SIG-M5 (cell line): ENCODE data around the gene UBE2E1.

Source experiments
- DNase-seq: peaks from one replicate; lab custom pipeline; 2025; lab: John Stamatoyannopoulos, UW

UBE2E1 gene

DNA sequence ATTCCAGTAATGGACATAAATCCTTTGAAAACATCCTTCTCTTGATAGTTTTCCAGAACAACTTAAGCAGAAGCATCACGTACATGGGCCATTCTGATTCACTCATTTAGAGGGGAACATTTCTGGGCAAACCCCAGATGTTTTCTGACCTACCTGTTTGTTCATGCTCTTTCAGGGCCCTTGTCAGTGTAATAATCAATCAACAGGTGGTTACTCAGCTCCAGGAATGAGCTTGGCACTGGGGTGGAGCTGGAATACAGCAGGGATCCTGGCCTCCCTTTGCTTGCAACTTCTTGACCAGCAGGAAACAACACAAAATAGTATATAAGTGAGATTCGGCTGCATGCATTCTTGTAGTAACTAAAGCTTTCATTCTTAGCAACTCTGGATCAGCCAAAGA lies 9.2 kb upstream of the UBE2E1 start:
- no peak for DNase-seq

DNA sequence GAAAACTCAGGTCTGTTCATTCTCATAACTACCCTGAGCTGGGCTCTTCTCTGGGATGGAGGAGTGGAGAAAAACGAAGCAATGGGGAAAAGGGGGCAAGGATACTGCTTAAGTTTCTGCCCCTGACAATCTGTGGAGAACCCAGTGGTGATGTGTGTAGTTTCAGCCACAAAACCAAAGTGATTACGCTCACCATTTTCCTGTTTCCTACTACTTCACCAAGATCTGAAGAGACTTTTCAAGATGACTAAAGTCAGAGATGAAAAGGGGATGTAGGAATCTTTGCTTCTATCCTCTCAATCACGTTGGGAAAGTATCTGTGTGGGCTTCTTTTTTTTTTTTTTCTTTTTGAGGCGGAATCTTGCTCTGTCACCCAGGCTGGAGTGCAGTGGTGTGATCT lies 8.3 kb upstream of the UBE2E1 start:
- no peak for DNase-seq

DNA sequence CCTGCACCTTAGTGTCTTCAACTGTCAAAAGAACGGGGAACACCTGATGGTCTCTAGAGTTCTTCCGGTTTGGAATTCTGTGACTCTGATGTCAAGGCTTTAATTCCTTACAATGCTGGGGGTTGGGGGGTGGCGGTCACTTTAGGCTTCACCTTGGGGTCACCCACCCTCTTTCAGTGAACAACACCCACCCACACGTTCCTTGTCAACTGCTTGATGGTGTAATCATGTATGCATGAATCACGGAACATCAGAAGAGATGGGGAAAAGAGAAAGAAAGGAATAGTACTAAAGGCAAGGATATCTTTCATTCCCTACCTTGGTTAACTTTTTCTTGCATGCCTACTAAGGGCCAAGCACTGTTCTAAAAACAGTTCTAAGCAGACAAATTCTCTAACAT lies 7.3 kb upstream of the UBE2E1 start:
- no peak for DNase-seq

DNA sequence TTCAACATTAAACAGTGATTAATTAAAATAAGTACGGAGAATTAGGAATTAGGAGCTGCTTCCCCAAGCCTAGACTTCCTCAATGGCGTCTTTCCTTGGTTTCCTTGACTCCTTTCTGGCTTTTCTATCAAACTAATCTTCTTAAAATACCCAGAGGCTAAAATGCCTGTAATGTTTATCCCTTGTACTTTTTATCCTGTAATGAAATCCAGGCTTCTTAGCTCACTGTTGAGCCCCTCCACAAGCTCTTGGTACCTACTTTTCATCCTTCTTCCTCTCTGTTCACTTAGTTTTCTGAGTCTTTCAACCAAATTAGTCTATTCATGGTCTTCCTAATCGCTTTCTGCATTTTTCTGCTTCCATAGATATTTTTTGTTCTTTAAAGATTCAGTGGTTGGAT lies 6.9 kb upstream of the UBE2E1 start:
- DNase-seq, result no peak

DNA sequence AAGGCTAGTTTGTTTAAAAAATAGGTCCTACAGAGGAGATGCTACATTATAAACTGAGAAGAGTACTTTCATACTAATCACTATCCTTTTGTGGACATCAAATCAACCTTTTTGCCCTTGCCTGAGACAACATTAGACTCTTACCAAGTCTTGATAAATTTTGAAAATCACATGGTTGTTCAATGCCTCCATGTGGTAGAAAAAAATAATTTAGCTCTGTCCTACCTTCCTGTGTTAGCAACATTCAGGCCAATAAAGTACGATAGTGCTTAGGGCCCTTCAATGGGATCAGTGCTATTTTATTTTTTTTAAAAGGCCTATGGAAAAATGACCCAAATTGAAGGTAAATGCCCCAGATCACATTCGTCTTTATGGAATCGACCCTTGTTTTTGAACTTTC lies 5.0 kb upstream of the UBE2E1 start:
- no peak for DNase-seq

DNA sequence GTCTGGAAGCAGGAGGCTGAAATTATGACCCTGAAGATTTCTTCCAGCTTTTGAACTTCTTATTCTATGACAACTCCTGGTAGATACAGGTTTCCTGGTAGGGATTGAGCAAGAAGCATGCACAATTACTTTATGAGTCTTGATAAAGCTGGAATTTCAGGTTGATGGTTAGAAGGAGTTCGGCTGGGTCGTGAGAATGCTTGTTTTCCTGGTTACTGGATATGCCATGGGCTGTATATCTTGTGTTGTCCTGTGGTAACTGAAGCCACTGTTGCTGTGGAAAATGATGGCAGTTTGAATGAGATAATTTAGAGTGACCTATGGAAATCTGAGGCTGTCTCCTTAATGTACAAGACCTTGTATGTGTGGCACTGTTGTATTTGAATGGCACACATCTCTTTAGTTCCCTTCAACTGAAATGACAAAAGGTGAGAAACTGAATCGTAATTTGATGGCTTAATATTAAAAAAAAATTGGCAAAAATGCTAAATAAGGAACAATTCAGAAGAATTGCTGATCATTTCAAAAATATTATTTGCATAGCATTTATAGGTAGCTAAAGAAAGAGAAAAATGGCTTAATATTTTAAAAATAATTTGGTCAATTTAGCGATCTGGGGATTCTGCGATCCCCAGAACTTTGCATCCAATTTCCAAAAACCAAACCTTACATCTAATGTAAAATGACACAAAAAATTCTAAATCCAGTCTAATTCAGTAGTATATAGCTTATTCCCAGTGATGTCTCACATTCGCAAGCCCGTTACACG lies 1.1 kb upstream of the UBE2E1 start:
- DNase-seq, result no peak

DNA sequence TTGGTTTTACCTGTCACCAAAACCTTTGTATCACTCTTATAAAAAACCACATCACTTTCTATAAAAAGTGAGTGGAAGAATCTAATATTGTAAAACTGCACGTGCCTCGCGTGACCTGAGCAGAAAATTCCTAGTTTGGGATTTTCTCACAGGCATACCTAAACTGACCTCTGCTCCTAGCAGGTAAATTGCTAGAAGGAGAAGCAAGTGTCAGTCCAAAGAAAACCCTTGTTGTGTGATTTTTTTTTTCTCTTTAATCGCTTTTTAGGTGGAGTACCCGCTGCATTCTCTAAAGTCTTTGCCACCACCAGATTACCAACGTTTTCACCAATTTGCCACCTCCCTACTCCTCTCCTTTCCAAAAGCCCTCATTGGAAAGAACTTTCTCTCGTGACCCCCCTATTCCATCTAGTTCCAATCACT lies 534 bp upstream of the UBE2E1 start:
- DNase-seq, result no peak

DNA sequence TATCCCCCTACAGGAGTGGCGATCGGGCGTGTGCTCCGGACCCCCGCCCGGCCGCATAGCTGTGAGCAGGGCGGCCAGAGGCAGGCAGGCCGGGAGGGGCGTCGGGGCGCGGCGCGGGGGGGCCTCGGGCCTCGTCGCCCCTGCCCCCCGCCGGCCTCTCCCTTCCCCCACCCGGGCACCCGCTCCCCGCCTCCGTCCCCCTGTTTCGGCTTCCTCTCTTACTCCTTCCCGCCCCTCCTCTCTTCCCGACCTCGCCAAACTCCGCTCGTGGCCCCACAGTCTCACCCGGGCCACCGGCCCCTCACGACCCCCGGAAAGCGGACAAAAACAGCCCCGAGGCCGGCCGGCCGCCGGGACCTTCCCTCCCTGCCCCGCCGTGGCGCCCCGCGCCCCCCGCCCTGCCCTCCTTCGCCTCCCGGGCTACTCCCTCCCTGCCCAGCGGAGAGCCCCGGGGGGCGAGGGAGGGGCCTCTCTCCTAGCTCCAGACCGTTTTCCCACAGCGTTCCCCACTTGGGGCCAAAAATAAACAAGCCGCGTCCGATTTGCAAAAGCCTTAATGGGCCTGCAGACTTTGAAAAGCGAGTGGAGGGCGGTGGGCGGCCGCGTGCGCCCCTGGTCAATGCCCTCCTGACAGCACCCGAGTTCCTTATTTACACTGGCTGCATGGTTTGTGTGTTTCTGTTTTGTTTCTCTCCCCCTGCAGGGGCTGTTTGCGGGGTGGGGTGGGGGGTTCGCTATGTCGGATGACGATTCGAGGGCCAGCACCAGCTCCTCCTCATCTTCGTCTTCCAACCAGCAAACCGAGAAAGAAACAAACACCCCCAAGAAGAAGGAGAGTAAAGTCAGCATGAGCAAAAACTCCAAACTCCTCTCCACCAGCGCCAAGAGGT lies 1.0 kb downstream of the UBE2E1 start:
- no peak for DNase-seq

DNA sequence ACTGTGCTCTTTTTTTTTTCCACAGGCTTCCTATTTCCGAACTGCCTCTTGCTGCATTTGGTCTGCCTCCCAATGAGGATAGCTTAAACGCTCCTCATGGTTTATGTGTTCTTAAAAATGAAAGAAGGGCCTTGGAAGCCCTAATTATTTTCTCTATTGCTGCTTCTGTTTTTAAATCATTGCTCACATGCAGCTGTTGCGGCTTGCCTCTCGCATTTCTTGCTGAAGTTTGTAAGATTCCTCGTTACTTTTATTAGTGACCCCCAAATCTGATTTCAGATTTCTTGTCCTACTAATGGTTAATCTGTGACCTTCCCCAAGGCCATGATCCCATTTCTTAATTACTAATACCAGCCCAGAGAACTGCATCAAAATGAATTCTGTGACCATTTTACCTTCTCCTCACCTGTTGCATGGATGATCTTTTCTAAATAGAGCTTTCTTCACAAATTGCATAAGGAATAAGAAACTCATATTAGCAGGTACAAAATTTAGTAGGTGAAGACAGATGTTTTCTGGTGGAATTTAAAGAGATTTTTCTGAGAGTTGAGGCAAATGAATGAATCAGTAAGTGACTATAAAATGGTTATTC lies 1.8 kb downstream of the UBE2E1 start:
- no peak for DNase-seq

DNA sequence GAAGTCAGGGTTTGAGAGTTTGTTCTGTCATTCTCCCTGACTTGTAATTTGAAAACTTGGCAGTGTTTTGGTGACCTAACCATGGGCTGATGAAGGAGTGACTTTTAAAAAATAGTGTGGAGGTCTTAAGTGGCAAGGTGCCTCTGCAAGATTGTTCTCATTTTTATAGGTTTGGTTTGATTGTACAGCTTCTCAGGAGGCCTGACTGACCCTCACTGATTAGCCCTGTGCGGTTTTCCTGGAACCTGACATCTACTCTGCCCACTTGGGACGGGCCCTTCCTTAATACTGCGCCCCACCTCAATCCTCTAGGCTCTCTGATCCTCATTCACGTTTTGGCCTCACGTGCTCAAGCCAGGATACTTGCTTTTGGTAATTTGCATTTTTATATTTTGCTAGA lies 2.8 kb downstream of the UBE2E1 start:
- DNase-seq, result no peak

DNA sequence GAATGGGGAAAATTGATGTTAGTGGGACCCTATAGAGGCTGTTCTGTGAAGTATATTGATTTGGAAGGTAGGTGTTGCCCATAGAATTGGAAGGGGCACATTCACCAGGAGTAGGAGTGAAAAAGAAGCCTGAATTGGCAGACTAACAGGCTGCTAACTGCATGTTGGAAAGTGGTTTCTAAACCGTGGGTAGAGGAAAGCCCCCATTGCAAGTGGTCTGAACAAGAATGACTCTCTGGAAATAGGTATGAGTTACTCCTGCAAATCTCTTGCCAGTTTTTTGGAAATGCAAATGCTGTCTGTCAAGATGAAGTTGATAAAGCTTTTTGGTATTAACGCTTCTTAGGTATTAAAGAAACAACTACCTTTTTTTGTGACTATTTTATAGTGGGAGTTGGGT lies 3.5 kb downstream of the UBE2E1 start:
- DNase-seq, result no peak

DNA sequence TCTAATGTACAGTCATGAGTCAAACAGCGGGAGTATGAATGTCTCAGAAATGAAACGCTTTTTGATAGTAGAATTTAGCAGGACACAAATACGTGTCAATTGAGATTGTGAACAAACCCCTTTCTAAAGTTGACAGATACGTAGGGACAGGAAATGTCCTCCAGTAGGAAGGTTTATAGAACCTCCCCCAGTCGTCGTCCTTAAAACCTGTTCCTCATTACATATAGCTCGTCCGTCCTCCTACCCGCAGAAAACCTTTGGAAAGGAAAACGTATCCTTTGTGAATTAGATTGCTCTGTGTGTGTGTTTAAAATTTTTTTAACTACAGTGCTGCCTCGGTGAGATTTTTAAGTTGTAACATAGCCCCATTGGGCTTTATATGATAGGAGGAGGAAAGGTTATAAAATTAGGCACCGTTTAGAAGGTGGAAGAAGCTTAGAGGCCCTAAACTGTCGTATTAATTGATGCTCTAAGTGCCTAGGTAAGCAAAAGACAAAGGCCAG lies 4.1 kb downstream of the UBE2E1 start:
- DNase-seq, result no peak

DNA sequence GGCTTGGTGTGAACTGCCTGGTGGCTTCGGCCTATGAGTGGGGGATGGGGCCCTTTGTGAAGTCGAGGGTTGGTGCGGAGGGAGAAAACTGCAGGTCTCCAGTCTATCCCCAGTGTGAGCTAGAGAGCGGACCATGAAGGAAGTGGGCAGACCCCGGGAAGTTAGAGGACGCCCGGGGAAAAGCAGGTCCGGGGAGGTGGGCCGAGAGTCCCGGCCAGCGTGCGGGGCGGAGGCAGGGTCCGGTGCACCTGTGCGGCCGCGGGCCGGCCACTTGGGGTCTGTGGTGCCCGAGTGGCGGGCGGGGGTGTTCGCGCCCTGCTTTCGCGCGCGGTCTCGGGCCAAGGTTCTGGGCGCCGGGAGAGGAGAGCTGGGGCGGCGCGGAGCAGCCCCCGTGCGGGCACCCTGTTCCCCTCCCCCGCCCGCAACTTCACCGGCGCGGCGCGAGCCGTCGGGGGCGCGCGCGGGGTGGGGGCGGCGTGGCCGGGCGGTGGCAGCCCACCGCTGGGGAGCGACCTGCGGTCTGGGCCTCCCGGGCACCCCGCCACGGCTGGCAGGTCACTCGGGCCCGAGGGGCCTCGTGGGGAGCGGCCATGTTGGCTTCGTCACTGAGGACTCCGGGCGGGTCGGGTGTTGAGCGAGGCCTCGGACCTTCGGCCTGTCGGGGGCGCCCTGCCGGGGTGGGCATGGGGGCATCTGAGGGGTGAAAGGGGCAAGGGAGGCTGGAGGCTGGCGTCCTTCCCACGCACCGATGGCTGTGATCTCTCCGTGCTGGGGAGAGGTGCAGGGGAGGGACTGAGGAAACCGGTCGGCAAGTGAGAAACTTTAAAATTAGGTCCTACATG lies 4.8 kb downstream of the UBE2E1 start:
- no peak for DNase-seq

DNA sequence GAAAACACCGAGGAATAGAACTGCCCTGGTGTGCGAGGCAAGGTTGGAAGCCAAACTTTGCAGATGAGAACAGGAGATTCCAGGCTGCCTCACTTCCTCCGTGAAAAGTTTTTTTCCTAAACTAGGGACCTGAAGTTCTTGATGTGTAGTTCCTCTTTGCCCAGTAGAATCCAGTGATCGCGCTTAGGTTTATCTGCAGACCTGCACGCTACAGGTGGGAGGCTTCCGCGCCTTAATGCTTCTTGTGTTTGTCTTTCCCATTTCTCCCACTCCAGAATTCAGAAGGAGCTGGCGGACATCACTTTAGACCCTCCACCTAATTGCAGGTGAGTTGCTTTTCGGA lies 5.4 kb downstream of the UBE2E1 start:
- DNase-seq, result no peak

DNA sequence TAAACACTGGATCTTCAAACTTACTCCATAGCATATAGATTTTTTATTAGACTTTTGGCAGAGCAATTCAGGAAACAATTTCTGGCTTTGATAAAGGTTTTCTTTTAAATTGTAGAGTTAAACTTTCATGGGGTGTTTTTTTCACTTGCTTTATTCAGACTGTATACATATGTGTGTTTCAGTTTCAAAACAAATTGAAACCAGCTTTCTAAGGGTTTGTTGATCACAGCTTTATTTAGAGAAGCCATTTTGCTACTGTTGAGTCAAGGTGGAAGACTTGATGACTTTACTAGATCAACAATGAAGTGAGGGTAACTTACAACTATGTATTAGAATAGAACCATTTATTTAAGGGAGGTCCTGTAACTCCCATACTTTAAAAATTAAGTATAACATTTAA lies 6.2 kb downstream of the UBE2E1 start:
- DNase-seq, result no peak

DNA sequence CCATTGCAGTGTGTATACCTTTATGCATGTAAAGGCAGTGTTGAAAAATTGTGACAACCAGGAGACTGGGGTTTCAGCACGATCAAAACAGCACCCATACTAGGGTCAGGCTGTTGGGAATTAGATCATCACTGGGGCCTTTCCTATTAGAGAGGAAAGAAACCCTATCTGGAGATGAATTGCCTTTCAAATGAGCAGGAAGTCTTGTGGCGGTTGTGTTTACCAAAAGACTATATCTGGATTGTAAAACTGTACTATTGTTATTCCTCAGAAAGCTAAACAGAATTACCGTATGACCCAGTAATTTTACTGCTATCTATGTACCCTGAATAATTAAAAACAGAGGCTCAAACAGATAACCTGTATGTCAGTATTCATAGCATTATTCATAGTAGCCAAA lies 10.1 kb downstream of the UBE2E1 start:
- no peak for DNase-seq

DNA sequence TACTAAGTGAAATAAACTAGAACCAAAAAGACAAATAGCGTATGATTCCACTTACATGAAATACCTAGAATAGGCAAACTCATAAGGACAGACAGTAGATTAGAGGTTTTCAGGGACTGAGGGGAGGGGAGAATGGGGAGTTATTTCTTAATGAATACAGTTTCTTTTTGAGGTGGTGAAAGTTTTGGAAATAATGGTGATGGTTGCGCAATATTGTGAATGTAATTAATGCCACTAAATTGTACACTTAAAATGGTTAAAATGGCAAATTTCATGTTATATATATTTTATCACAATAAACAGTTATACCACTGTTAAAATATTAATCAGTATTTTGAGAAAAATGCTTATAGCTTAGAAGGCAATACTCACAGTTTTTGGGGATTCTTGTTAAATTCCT lies 11.0 kb downstream of the UBE2E1 start:
- DNase-seq, result no peak

DNA sequence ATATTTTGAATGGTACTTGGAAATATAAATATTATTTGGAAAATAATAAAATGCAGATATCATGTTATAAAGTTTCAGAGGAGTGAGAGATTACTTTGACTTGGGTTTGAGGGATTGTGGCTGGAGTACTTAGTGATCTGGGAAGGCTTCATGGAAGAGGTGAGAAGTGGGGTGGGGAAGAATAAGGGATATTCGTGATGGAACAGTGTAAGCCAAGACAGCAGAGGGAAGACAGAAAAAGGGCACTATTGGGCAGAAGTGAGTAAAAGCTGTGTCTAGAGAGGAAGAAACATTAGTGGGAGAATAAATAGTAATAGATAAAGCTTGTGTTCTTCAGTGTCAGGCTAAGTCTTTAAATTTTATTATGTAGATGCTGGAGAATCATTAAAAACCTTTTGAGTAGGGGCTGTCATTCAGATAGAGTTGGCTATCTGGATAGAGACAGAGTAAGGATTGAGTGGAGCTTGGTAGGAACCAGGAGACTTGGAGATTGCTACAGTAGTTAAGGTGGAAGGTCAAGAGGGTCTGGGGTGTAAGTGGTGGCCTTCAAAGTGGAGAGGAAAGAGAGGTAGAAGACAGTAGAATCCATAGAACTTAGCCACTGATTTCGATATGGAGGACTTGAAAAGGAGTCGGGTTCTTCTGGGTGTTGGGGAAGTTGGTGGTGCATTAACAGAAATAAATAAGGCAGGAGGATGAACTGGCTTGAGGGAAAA lies 11.9 kb downstream of the UBE2E1 start:
- DNase-seq, result no peak

DNA sequence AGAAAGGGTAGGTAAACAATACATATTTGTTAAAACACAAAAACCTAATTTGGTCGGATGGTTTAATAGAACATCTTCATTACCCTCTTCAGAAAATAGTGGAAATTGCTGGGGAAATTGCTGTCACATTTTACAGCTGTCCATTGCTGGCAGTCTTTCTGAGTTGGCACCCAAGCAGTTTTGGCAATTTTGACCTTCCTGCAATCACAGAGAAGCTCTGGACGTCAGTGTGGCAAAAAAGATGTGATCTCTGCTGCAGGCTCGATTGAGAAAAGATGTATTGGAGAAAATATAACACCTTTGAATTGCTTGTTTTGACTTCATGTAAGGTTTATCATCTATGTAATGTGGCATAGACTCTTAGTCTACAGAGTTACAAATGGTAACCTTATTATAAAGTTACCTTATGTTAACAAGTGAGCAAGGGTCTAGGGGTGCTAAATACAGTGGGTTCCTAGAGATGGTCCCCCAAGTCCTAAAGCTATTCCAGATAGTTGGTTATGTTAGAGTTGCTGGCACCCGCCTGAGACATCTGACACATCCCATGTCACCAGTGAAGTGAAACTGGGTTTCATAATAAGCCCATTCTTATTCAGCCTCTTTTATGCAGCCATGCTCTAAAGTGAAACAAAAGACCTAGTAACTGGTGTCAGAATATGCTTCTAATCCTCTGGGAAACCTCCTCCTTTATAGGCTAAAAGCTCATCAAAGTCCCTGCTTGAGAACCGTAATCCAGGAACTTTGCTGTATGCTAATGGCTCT lies 14.0 kb downstream of the UBE2E1 start:
- no peak for DNase-seq

DNA sequence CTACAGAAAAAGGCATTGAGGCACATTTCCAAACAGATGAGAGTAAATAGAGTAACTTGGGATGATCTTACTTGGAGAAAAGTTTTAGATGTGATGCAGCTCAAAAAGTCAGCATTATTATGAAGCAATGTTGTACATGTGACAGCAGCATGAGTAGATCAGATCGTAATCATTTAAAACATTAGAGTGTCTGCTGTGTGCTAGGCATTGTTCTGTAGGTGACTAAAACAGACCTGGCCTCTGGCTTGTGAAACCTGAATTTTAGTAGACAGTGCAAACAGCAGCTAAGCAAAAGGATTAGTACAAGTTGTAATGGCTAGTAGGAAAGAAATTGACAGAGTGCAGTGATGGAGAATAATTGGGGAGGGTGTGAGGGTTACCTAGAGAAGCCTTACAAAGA lies 15.1 kb downstream of the UBE2E1 start:
- no peak for DNase-seq

DNA sequence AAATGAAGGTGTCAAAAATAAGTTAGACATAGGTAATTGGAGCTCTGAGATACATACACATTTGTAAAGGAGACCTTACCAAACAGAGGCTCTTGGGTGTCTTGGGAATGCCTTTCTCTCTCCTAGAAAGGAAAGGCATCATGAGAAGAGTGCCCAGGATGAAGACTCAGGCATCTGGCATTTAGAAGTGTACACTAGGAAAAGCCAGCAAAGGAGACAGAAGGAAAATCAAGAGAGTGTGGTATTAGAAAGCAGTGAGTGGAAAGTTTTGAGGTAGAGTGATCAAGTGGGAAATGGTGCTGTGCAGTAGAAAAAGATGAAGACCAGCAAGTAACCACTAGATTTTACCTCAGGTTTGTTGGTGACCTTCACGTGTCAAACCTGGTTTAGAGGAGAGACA lies 16.1 kb downstream of the UBE2E1 start:
- DNase-seq, result no peak
